Keratinocyte (primary cell): Measurements from ENCODE around the gene SPINK14.

Experiments
- EZH2 ChIP-seq: IDR thresholded peaks from one replicate; pipeline ENCODE4 v1.6.1; 2012; ENCODE audit warnings: inconsistent platforms, mild to moderate bottlenecking, low read length, moderate library complexity
- TF ChIP-seq, protein P1 (sequence below), 3 experiments: IDR thresholded peaks in 1 of 3; conservative IDR thresholded peaks in 1 of 3; optimal IDR thresholded peaks in 1 of 3; 2 replicates in 2 of 3; 3 replicates in 1 of 3; pipeline versions ENCODE3 to v1.5.1; 2011; ENCODE audit warnings: low read length in 3 of 3, mild to moderate bottlenecking in 3 of 3, moderate library complexity in 2 of 3, control low read depth in 1 of 3, inconsistent platforms in 1 of 3; ENCODE audit not compliant: insufficient read depth in 2 of 3; ENCODE audit errors: extremely low read depth in 1 of 3

DNA sequence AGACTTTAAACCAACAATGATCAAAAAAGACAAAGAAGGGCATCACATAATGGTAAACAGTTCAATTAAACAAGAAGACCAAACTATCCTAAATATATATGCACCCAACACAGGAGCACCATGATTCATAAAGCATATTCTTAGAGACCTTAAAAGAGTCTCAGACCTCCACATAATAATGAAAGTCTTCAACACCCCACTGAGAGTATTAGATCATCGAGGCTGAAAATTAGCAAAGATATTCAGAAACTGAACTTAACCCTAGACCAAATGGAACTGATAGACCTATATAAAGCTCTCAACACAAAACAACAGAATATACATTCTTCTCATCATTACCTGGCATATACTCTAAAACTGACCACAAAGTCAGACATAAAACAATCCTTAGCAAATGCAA is 11.7 kb upstream of the SPINK14 start:
- TF ChIP-seq, protein P1, sequence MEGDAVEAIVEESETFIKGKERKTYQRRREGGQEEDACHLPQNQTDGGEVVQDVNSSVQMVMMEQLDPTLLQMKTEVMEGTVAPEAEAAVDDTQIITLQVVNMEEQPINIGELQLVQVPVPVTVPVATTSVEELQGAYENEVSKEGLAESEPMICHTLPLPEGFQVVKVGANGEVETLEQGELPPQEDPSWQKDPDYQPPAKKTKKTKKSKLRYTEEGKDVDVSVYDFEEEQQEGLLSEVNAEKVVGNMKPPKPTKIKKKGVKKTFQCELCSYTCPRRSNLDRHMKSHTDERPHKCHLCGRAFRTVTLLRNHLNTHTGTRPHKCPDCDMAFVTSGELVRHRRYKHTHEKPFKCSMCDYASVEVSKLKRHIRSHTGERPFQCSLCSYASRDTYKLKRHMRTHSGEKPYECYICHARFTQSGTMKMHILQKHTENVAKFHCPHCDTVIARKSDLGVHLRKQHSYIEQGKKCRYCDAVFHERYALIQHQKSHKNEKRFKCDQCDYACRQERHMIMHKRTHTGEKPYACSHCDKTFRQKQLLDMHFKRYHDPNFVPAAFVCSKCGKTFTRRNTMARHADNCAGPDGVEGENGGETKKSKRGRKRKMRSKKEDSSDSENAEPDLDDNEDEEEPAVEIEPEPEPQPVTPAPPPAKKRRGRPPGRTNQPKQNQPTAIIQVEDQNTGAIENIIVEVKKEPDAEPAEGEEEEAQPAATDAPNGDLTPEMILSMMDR (optimal IDR thresholded peaks at IDR 0.05 in 1 of 3, IDR thresholded peaks at IDR 0.05 in 1 of 3, conservative IDR thresholded peaks at IDR 0.05 in 1 of 3; ENCODE audit: extremely low read depth in 1 of 3, insufficient read depth in 2 of 3, low read length in 3 of 3): no peak
- no peak for TF ChIP-seq EZH2
